NCI-H774 (cell line): ENCODE results near the gene TAX1BP3.

Source experiments
- DNase-seq: peaks from one replicate; lab custom pipeline; 2025; lab: John Stamatoyannopoulos, UW

Gene TAX1BP3

DNA sequence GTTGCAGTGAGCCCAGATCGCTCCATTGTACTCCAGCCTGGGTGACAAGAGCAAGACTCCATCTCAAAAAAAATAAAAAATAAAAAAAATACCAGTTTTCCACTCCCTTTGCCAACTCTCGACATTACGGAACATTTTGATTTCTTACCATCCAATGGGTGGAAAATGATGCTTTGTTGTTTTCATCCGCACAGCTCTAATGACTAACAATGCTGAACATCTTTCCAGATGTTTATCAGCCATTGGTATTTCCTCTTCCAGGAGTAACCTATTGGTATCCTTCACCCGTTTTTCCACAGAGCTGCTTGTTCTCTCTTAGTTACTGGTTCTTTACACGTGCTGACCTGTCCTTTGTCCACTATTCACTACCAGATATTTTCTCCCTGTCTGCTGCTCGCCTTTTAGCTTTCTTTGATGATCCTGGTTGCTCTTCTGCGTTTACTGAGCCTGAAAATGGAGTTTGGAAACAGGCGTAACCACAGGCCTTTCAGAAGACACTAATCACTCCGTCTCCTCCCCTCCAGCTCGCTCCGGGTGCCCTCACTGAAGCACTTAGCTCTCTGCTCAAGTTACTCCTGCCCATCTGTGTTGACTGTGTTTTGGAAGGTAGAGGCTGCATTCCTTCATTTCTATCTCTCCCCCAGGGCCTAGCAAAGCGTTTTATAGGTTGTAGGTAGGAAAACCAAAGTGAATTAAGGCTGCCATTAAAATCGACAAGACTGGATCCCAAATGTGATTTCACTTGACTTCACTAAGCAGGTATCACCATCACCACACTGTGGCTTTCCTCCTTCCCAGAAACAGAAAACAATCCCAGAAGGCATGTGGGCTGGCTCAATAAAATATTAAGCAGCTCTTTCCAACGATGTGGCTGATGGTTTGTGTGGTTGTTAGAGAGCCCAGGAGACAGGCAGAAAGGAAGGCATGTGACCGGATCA, 41.3 kb downstream of the TAX1BP3 start:
- DNase-seq: no peak

DNA sequence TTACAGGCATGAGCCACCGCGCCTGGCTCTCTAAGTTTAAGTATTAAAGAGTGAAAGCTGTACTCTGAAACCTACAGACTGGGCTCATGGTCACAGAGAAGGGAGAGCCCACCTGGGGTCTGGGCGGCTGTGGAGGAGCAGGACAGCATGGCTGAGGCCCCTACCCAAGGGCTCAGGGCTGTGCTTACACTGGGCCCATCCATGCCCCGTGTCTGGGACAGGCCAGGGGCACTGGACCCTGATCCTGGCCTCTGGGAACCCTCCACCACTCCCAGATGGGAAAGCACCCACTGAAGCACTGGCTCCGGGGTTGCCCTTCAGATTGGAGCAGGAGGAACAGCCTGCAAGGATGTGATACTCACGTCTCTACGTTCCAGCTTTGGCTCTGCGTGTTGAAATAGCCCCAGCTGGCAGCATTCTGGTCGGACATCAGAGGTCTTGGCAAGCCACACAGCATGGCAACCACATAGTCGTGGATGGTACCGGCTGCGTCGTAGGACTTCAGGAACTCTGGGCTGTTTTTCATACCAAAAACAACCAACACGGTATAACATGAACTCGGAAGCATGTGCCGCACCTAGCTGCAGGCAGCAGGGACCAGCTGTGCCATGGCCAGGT, 45.3 kb downstream of the TAX1BP3 start:
- DNase-seq: no peak

DNA sequence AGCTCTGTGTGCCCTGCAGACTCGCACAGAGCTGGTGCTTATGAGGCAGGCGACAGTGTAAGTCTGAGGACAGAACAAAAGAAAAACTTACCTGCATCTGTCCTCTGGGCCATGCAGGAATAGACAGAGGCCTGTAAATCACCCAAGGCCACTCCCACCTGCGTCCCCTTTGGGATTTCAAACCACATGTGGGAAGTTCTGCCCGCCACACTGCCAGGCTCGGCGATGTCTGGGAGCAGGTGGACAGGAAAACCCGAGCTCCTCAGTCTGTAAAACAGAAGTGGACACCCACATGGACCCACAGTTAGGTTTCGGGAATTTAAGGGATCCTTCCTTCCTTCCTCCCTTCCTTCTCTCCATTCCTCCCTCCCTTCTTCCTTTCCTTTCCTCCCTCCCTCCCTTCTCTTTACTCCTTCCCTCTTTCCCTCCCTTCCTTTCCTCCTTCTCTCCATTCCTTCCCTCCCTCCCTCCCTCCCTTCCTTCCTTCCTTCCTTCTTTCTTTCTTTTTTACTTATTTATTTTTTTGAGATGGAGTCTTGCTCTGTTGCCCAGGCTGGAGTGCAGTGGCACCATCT, 47.1 kb downstream of the TAX1BP3 start:
- DNase-seq: no peak

DNA sequence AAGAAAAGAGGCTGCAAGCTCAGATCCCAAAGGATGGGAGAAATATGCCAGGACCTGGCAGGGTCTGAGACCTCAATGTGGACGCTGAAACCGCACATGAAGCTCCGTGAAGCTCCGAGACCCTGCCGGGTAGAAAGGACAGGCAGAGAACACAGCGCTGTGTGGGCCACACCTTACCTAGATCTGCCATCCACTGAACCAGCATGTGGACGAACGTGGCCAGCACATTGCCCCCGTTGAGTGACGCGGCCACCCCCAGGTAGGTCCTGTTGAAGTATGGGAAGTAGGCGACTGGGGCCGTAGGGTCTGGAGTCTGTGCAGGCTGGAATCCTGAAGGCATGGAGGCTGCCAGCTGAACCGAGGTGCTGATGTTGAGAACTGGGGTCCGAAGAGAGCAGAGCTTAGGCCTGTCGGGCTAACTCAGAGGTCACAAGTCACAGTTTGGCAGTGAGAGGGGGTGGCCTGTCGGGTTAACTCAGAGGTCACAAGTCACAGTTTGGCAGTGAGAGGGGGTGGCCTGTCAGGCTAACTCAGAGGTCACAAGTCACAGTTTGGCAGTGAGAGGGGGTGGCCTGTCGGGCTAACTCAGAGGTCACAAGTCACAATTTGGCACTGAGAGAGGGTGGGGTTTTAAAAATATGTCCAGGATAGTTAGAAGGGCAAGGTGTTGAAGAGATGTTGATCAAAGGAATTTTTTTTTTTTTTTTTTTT, 53.1 kb downstream of the TAX1BP3 start:
- no peak for DNase-seq

DNA sequence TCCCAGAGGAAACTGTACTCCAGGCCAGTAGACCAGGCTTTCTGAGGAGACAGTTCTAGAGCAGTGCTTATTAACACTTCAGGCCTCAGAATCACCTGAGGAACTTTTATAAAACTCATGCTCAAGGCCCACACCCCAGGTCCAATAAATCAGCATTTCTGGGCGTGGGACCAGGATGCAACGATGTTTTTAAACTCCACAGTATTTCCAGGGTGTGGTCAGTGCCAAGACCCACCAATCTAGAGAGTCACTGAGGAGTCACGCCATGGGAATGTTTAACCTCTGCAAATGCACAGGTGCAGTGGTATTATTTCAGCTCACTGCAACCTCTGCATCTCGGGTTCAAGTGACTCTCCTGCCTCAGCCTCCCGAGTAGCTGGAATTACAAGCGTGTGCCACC, 55.3 kb downstream of the TAX1BP3 start:
- no peak for DNase-seq
